Gastroesophageal sphincter (tissue), 3 donors: Measurements from ENCODE around the gene ARHGAP26.

Experiments
- EP300 ChIP-seq: sonication (generic); formaldehyde crosslinking; IDR thresholded peaks from one replicate; pipeline ENCODE4 v1.6.1; 2017; ENCODE audit warnings: antibody characterized with exemption, mild to moderate bottlenecking
- TF ChIP-seq, protein P1 (sequence below), 4 experiments: fragments of 200-600 bp in 2 of 4; fragments of 450-650 bp in 2 of 4; sonication (generic) in 1 of 4; IDR thresholded peaks; one replicate each; pipeline ENCODE4 v1.5.1; 2017 to 2019; ENCODE audit warnings: antibody characterized with exemption in 4 of 4, mild to moderate bottlenecking in 2 of 4, moderate library complexity in 2 of 4

- TF ChIP-seq EP300 = no peak
- TF ChIP-seq, protein P1, sequence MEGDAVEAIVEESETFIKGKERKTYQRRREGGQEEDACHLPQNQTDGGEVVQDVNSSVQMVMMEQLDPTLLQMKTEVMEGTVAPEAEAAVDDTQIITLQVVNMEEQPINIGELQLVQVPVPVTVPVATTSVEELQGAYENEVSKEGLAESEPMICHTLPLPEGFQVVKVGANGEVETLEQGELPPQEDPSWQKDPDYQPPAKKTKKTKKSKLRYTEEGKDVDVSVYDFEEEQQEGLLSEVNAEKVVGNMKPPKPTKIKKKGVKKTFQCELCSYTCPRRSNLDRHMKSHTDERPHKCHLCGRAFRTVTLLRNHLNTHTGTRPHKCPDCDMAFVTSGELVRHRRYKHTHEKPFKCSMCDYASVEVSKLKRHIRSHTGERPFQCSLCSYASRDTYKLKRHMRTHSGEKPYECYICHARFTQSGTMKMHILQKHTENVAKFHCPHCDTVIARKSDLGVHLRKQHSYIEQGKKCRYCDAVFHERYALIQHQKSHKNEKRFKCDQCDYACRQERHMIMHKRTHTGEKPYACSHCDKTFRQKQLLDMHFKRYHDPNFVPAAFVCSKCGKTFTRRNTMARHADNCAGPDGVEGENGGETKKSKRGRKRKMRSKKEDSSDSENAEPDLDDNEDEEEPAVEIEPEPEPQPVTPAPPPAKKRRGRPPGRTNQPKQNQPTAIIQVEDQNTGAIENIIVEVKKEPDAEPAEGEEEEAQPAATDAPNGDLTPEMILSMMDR (IDR thresholded peaks at IDR 0.05) = no peak
These were observed 489.1 kb downstream of the ARHGAP26 start for GRCh38 chr5:143259254-143259605.
